Endodermal cell (in vitro differentiated cells): ENCODE measurements around the gene AAR2. TPM values are rescaled to one million over a fixed set of nuclear protein-coding genes. Genes with fewer than 3 reads are reported as not detected.

Source experiments
- DNase-seq: peaks from one replicate; pipeline ENCODE4 v3.0.0-alpha.2; 2017
- H3K27ac ChIP-seq: 2 replicates; pipeline ENCODE4 v1.5.1; 2013; ENCODE audit warnings: mild to moderate bottlenecking, low read depth, low read length, moderate library complexity
- H3K27me3 ChIP-seq: 2 replicates; pipeline ENCODE4 v1.6.1; 2013; ENCODE audit warnings: mild to moderate bottlenecking, low read length, moderate library complexity; ENCODE audit not compliant: insufficient read depth, control insufficient read depth, poor library complexity, severe bottlenecking
- H3K36me3 ChIP-seq: 2 replicates; pipeline ENCODE4 v1.7.0; 2013; ENCODE audit warnings: mild to moderate bottlenecking, low read length, moderate library complexity; ENCODE audit not compliant: control insufficient read depth, insufficient read depth
- H3K4me1 ChIP-seq: one replicate; pipeline ENCODE4 v1.7.0; 2013; ENCODE audit warnings: low read length; ENCODE audit not compliant: control insufficient read depth, insufficient read depth
- H3K4me3 ChIP-seq: 2 replicates; pipeline ENCODE4 v1.5.1; 2013; ENCODE audit warnings: mild to moderate bottlenecking, low read length, moderate library complexity
- H3K9ac ChIP-seq: 2 replicates; pipeline ENCODE4 v1.6.1; 2013; ENCODE audit warnings: mild to moderate bottlenecking, low read length, moderate library complexity; ENCODE audit not compliant: poor library complexity, severe bottlenecking; ENCODE audit errors: extremely low read depth
- H3K9me3 ChIP-seq: 2 replicates; pipeline ENCODE4 v1.6.1; 2013; ENCODE audit warnings: mild to moderate bottlenecking, low read length, moderate library complexity; ENCODE audit not compliant: control insufficient read depth
- H3K27ac Mint-ChIP-seq: 2 replicates; pipeline ENCODE4 v1.8.0; 2020; ENCODE audit warnings: mixed read lengths
- H3K27me3 Mint-ChIP-seq: 2 replicates; pipeline ENCODE4 v1.8.0; 2021; ENCODE audit warnings: mild to moderate bottlenecking, mixed read lengths; ENCODE audit not compliant: insufficient read depth
- H3K36me3 Mint-ChIP-seq: 2 replicates; pipeline ENCODE4 v1.8.0; 2020; ENCODE audit warnings: low read depth, mixed read lengths
- H3K4me1 Mint-ChIP-seq: 2 replicates; pipeline ENCODE4 v1.8.0; 2020; ENCODE audit warnings: mixed read lengths
- H3K4me3 Mint-ChIP-seq: 2 replicates; pipeline ENCODE4 v1.8.0; 2020; ENCODE audit warnings: mild to moderate bottlenecking, moderate library complexity, mixed read lengths
- H3K9me3 Mint-ChIP-seq: 2 replicates; pipeline ENCODE4 v1.8.0; 2020; ENCODE audit warnings: mild to moderate bottlenecking, mixed read lengths
- WGBS, 2 experiments: methylation state at CpG; one replicate each; pipeline versions ENCODE4 v1.1.5 to v1.1.7; 2013; ENCODE audit warnings: missing lambda C conversion rate in 2 of 2, mixed read lengths in 1 of 2; ENCODE audit not compliant: insufficient coverage in 1 of 2, insufficient read length in 1 of 2; 5-methylcytosine and 5-hydroxymethylcytosine counted together
- long read RNA-seq, 4 experiments: library from polyadenylated mRNA in 2 of 4; library from RNA in 1 of 4; library from capped mRNA in 1 of 4; stranded (forward) in 3 of 4; unstranded in 1 of 4; transcript quantifications; one replicate each; pipeline ENCODE4 v2.0.0, GENCODE V29; 2020 to 2021; ENCODE audit warnings: inconsistent platforms in 1 of 4
- polyA plus RNA-seq, 2 experiments: library from polyadenylated mRNA; stranded (reverse); fragments of 50-300 nt; gene quantifications; one replicate each; pipeline ENCODE4 v1.2.3, GENCODE V29; 2013
- total RNA-seq, 2 donors: library from RNA; stranded (reverse); fragmentation: NEBNext Ultra II Directional in 1 of 2; extraction: Animal tissue kit (Norgen Biotek cat#: 25700) in 1 of 2; gene quantifications; 2 replicates in 1 of 2; 3 replicates in 1 of 2; pipeline ENCODE4 v1.2.1, GENCODE V29; 2021
- TF ChIP-seq, protein P1 (sequence below): fragments of 200-600 bp; sonication (generic); conservative IDR thresholded peaks from 2 replicates; pipeline ENCODE4 v1.5.0; 2021; ENCODE audit warnings: antibody characterized with exemption, mild to moderate bottlenecking

The AAR2 gene, protein sequence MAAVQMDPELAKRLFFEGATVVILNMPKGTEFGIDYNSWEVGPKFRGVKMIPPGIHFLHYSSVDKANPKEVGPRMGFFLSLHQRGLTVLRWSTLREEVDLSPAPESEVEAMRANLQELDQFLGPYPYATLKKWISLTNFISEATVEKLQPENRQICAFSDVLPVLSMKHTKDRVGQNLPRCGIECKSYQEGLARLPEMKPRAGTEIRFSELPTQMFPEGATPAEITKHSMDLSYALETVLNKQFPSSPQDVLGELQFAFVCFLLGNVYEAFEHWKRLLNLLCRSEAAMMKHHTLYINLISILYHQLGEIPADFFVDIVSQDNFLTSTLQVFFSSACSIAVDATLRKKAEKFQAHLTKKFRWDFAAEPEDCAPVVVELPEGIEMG
- total RNA-seq = 10 to 100 TPM; 23.5 to 24.3 TPM
- polyA plus RNA-seq (2013, experiment 1 of 2) = 31.3 TPM
- 27.6 TPM for polyA plus RNA-seq (2013, experiment 2 of 2)
- long read RNA-seq, experiment 1, partial matches to known transcripts = 9 of 19 reads
- long read RNA-seq, experiment 1, other reads (novel, unspliced or antisense) = 6 of 19 reads
- long read RNA-seq, experiment 2, transcript AAR2-201 (4 exons, 2,430 nt) = major isoform, 66 of 82 reads
- long read RNA-seq, experiment 2, transcript AAR2-202 (4 exons, 2,689 nt) = minor isoform, 5 of 82 reads
- long read RNA-seq, experiment 2, partial matches to known transcripts = 7 of 82 reads
- long read RNA-seq, experiment 2, other reads (novel, unspliced or antisense) = 4 of 82 reads
- long read RNA-seq, experiment 3, transcript AAR2-201 (4 exons, 2,430 nt) = major isoform, 252 of 334 reads
- long read RNA-seq, experiment 3, transcript AAR2-202 (4 exons, 2,689 nt) = minor isoform, 7 of 334 reads
- long read RNA-seq, experiment 3, partial matches to known transcripts = 37 of 334 reads
- long read RNA-seq, experiment 3, other reads (novel, unspliced or antisense) = 38 of 334 reads
- long read RNA-seq, experiment 4, transcript AAR2-201 (4 exons, 2,430 nt) = major isoform, 23 of 26 reads
- long read RNA-seq, experiment 4, partial matches to known transcripts = 3 of 26 reads
- long read RNA-seq, experiment 4, other reads (novel, unspliced or antisense) = 0 of 26 reads

DNA sequence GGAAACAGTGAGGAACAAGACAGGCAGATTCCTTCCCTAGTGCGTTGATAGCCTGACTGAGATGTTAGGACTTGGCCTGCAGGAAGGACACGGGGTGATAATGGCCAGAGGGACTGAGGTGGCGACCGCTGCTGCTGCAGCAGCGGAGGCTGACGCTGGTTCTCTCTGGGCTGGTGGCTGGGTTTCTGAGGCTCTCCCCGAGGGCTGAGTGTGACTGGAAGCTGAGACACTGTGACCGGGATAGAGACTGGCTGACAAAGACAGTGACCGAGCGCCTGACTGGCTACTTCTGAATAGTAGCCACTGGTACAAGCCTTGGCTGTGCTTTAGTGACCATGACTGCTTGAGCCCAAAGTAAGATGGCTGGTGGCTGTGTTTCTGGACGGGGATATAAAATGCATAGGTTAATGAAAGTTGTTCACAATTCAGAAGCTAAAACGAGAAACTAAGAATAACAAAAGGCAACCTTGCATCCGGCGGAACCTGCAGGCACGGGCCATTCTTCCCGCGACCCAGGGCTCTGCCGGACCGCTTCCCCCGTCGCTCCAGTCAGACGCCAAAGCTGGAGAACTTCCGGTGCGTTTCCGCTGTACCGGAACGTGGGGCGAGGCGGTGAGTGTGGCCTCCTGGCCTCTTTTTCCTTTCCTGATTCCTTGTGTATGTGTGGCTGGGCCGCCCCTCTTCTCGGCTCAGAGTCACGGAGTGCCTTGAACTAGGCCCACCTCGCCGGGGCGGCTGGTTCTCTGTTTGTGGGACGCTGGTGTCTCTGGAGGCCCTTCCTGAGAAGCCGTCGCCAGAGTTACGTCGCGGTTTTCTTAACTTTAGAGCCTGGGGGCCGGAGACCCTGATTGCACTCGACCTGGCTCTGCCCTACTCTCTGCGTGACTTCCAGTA, at the start of gene AAR2:
TSS of gene AAR2 (plus strand) at position 587 of the 894 bp plus-strand sequence. CDS start 3,391 bp downstream, outside the sequence.
- Histone ChIP-seq H3K4me1 (peaks cover 7% of the 10 kb centered on the region), H3K9me3 (no peaks in the 10 kb centered on the region), H3K27ac (peak within 1 kb of the TSS; percentile 82), H3K27me3 (no peaks in the 10 kb centered on the region), H3K36me3 (peaks cover 27% of the 10 kb centered on the region), H3K4me3 (peak within 1 kb of the TSS; percentile 99), H3K9ac (peak within 1 kb of the TSS; percentile 85)
- Mint-ChIP-seq H3K27ac (peak within 1 kb of the TSS; percentile 97), H3K27me3 (peaks cover 9% of the 10 kb centered on the region), H3K4me3 (peak within 1 kb of the TSS; percentile 85), H3K4me1 (peaks cover 14% of the 10 kb centered on the region), H3K36me3 (peaks cover 24% of the 10 kb centered on the region), H3K9me3 (no peaks in the 10 kb centered on the region)
- WGBS, 2 experiments = 19 to 22% methylated on average over 31 to 44 of the region's 44 CpGs
- TF ChIP-seq, protein P1, sequence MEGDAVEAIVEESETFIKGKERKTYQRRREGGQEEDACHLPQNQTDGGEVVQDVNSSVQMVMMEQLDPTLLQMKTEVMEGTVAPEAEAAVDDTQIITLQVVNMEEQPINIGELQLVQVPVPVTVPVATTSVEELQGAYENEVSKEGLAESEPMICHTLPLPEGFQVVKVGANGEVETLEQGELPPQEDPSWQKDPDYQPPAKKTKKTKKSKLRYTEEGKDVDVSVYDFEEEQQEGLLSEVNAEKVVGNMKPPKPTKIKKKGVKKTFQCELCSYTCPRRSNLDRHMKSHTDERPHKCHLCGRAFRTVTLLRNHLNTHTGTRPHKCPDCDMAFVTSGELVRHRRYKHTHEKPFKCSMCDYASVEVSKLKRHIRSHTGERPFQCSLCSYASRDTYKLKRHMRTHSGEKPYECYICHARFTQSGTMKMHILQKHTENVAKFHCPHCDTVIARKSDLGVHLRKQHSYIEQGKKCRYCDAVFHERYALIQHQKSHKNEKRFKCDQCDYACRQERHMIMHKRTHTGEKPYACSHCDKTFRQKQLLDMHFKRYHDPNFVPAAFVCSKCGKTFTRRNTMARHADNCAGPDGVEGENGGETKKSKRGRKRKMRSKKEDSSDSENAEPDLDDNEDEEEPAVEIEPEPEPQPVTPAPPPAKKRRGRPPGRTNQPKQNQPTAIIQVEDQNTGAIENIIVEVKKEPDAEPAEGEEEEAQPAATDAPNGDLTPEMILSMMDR = no peak
- DNase-seq = peak; percentile 92

DNA sequence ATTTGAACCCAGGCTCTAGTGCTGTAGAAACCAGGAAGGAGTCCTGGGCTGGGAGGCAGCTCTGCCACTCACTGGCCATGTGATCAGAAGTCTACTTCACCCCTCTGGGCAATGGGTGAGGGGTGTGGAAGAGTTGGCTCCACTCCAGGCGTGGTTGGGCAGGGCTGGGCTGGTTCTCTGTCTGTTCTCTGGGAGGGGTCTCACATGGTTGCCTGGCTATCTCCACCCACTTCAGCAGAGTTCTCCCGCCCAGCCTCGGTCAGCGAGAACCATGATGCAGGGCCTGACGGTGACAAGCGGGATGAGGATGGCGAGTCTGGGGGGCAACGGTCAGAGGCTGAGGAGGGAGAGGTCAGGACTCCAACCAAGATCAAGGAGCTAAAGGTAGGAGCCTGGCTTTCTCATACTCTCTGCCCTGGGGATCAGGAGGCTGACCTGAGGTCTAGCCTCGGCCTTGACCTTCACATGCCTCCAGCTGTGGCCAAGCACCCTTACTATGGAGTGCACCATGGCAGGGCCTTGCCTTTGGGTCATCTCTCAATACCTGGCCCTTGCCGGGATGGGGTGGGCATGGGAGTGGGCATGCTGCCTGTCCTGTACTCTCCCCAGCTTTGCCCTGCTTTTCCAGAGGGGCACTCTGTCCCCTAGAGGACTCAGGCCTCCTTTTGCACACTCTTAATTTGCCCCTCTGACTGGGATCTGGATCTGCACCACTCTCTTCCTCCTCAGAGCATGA, 42.1 kb upstream of the AAR2 start:
- DNase-seq = no peak
- TF ChIP-seq, protein P1 = no peak
- Mint-ChIP-seq H3K36me3 (peaks cover 8% of the 10 kb centered on the region), H3K27ac (no peak overlapping the region), H3K27me3 (no peaks in the 10 kb centered on the region), H3K4me1 (no peaks in the 10 kb centered on the region), H3K9me3 (no peaks in the 10 kb centered on the region), H3K4me3 (no peak overlapping the region)
- Histone ChIP-seq H3K9me3 (no peaks in the 10 kb centered on the region), H3K36me3 (no peaks in the 10 kb centered on the region), H3K4me3 (no peak overlapping the region), H3K4me1 (no peaks in the 10 kb centered on the region), H3K27me3 (no peaks in the 10 kb centered on the region), H3K27ac (no peak overlapping the region), H3K9ac (no peak overlapping the region)
- 78 to 92% methylated on average over 4 to 10 of the region's 10 CpGs for WGBS, 2 experiments
